ENCODE data around the gene FGD3.

Gene FGD3

DNA sequence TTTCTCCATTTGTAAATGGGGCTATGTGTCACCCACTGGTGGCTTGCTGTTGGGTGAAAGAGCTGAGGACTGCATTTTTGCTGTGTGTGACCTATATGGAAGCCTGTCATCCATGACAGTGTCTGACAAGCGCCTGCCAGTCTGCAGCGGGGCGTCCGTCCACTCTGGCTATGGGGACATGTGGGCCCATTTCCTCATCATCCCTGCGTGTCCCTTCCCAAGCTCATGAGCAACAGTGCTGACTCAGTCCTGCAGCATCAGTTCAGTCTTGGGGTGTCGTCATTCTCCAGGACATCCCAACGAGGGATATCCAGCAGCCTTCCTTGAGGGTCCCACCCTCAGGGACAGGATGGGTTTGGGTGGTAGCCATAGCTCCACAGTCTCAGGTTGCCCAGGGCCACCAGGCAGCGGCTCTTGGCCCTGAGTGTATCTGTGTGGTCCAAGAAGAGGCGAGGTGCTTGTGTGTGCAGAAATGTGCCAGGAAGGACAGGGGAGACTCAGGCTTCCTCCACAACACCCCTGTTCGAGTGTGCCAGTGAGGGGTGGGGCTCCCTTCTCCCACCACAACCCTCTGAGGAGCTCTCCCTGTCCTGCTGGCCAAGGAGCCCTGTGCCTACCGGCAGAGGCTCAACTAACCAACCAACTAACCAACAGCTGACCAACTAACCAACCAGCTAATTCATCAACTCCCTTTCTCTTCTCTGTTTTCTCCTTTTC is 2.1 kb downstream of the FGD3 start:
- TF ChIP-seq ZFX (IDR thresholded peaks at IDR 0.05; ENCODE audit: borderline replicate concordance): no peak
- TF ChIP-seq, protein P1, sequence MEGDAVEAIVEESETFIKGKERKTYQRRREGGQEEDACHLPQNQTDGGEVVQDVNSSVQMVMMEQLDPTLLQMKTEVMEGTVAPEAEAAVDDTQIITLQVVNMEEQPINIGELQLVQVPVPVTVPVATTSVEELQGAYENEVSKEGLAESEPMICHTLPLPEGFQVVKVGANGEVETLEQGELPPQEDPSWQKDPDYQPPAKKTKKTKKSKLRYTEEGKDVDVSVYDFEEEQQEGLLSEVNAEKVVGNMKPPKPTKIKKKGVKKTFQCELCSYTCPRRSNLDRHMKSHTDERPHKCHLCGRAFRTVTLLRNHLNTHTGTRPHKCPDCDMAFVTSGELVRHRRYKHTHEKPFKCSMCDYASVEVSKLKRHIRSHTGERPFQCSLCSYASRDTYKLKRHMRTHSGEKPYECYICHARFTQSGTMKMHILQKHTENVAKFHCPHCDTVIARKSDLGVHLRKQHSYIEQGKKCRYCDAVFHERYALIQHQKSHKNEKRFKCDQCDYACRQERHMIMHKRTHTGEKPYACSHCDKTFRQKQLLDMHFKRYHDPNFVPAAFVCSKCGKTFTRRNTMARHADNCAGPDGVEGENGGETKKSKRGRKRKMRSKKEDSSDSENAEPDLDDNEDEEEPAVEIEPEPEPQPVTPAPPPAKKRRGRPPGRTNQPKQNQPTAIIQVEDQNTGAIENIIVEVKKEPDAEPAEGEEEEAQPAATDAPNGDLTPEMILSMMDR (IDR thresholded peaks at IDR 0.05): no peak

DNA sequence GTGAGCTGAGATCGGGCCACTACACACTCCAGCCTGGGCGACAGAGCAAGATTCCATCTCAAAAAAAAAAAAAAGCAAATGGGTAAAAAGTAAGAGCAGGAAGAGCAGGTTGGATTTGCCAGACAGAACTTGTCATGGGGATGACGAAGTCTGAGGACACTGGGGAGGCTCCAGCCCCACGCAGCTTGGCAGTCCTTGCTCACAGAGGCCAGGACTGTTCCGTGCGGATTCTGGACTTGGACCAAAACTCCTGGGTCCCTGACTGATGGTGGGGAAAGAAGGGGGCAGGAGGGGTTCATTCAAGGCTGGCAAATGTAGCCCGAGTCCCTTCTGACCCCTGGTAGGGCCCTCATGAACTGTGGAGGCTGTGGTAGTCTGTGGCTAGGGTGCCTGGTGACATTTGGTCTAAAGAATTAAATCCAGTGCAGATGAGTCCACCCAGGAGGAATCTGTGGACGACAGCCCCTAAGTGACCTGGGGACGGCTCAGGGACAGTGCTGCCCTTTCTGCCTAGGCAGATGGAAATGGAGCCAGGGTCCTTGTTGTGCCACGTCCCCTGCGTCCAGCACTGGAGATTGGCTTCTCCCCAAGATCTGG is 3.1 kb downstream of the FGD3 start:
- TF ChIP-seq ZFX (IDR thresholded peaks at IDR 0.05; ENCODE audit: borderline replicate concordance): no peak
- TF ChIP-seq, protein P1 (IDR thresholded peaks at IDR 0.05): no peak
- no peak overlapping the region for H3K27ac ChIP-seq

More for the DNA sequence above, 2.1 kb downstream of the FGD3 start:
- H3K27ac ChIP-seq: no peak overlapping the region

DNA sequence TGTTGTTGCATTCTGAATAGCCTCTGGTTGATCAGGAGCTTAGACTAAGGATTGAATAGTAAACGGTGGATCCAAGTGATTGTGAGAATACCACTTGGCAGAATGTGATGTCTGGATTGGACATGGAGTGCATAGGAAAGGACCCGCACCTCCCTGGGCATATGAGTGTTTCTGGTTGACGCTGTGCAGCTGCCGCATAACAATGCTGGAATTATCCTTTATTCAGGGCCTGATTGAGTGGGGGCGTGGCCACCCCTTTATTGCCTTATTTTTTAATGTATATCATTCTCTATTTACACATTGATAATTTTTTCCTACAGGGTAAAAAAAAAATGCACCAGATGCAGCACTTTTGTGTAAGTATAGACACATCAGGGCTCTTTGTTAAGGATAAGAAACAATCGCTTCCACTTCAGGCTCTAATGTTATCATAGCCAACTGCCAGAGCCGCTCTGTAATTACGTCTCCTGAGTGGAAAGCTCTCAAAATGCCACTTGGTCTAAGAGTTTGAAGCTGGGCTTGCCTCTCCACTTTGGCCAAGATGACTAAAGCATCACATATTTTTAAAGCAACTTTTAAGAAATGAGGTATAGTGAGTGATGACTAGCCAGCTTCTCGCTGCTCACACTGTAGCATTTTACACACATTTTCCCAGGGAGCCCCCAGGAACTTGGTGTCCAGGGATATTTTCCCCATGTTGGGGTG is 5.7 kb downstream of the FGD3 start:
- H3K27ac ChIP-seq: no peak overlapping the region
- TF ChIP-seq, protein P1 (IDR thresholded peaks at IDR 0.05): no peak
- TF ChIP-seq ZFX (IDR thresholded peaks at IDR 0.05; ENCODE audit: borderline replicate concordance): no peak

DNA sequence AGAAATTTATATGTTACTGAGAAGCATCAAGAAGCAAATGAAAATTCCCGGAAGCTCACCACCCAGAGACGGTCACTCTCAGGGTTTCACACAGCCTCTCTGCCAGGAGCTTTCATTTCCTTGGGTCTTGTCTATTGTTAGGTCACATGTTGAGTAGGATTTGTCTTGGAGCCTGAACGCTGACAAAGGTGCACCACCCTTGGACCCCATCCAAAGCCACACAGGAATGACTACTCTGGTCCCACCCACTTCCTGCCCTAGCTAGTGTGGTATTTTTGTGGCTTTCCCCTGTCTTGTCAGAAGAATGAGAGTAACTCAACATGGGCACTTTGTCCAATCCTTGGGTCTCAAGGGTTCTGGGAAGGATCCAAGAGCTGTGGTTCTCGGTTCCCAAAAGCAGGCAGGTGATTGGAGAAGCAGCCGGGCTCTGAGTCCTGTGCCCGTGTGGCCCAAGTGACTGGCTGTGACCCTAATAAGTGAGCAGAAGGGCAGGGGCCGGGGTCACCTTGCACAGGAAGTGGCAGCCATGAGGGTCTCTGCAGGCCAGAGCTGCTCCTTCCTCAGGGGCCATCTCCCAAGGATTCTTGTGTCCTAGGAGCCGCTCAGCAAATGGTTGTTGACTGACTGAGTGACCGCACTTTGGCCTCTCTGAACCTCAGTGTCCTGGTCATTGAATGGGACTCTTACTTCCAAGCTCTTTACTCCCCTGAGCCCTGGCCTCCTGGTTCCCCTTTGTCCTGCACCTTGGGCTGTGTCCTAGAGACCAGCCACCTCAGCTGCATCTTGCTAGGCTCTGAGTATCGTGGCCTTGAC is 6.9 kb downstream of the FGD3 start:
- TF ChIP-seq, protein P1 (IDR thresholded peaks at IDR 0.05): no peak
- no peak for TF ChIP-seq ZFX (IDR thresholded peaks at IDR 0.05; ENCODE audit: borderline replicate concordance)
- H3K27ac ChIP-seq: no peak overlapping the region

DNA sequence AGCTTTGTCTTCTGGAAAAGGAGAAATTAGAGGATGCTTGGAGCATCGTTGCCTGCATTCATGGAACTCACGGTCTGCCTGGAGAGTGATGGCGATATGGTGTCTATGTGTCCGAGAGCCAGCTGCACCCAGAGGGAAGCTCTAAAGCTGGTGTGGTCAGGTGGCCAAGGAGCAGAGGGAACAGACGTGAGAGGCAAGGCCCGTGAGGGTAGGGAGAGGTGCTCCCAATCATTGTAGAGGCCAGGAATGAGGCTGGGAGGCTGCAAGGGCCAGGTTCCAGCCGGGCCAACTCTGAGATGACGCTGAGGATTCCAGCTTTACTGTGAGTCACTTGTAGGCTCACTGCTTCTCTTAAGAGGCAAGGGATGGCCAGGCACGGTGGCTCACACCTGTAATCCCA is 7.6 kb downstream of the FGD3 start:
- no peak for TF ChIP-seq ZFX (IDR thresholded peaks at IDR 0.05; ENCODE audit: borderline replicate concordance)
- TF ChIP-seq, protein P1 (IDR thresholded peaks at IDR 0.05): no peak
- no peak overlapping the region for H3K27ac ChIP-seq

DNA sequence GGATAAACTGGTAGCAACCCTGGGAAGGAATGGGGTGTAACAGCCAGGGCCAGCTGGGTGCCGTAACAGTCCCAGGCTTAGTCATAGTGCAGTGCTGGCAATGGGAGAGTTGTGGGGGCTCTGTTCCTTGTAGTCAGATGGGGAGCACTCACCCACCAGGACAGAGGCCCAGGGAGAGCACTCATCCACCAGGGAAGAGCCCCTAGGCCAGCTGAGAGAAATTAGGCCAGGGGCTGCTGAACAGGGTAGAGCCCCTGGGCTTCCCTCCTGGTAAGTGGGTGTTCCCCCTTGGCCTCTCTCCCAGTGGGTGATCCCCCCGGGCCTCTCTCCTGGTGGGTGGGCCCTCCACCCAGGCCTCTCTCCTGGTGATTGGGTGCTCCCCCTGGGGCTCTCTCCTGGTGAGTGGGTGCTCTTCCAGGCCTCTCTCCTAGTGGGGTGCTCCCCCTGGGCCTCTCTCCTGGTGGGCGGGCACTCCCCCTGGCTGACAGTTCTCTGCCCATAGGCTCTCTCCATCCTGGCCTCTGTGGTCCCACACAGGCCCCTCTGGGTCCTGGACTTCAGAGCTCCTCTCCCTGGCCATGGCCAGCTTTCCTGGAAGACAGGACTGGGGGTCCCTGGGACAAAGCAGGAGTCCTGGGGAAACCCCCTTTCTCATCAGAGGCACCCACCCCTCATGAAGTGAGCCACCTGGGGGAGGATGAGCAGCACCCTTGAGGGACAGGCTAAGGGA is 13.4 kb downstream of the FGD3 start:
- no peak overlapping the region for H3K27ac ChIP-seq
- TF ChIP-seq ZFX (IDR thresholded peaks at IDR 0.05; ENCODE audit: borderline replicate concordance): no peak
- TF ChIP-seq, protein P1 (IDR thresholded peaks at IDR 0.05): no peak
